ENCODE results near the gene PLCL2. TPM values are rescaled to one million over a fixed set of nuclear protein-coding genes. Genes with fewer than 3 reads are reported as not detected.

PLCL2 gene
- total RNA-seq, 4 donors from 2014 or later = 18.1 to 31.3 (median 27.7) TPM

GRCh38 chr3:16950282-16950681 is 65.5 kb downstream of the PLCL2 start:
- no peak for TF ChIP-seq CTCF (IDR thresholded peaks at IDR 0.05; ENCODE audit: low read depth)

GRCh38 chr3:16950845-16951244 is 66.1 kb downstream of the PLCL2 start:
- no peak for TF ChIP-seq CTCF (IDR thresholded peaks at IDR 0.05; ENCODE audit: low read depth)

- TF ChIP-seq CTCF (IDR thresholded peaks at IDR 0.05; ENCODE audit: low read depth) = no peak
Measured at GRCh38 chr3:16960125-16960524, 75.4 kb downstream of the PLCL2 start.

- TF ChIP-seq CTCF (IDR thresholded peaks at IDR 0.05; ENCODE audit: low read depth) = no peak
Measured at GRCh38 chr3:16961621-16962205, 77.0 kb downstream of the PLCL2 start.

- TF ChIP-seq CTCF (IDR thresholded peaks at IDR 0.05; ENCODE audit: low read depth) = no peak
Measured at GRCh38 chr3:16975083-16975482, 90.3 kb downstream of the PLCL2 start.

- TF ChIP-seq CTCF (IDR thresholded peaks at IDR 0.05; ENCODE audit: low read depth) = no peak
Measured at GRCh38 chr3:16978234-16978920, 93.6 kb downstream of the PLCL2 start.

GRCh38 chr3:16978921-16979271 is 94.1 kb downstream of the PLCL2 start:
- TF ChIP-seq CTCF (IDR thresholded peaks at IDR 0.05; ENCODE audit: low read depth) = no peak

Data from subcutaneous adipose tissue (tissue), 4 donors.